Neural progenitor cell (in vitro differentiated cells): Measurements from ENCODE around the gene MRPL53. TPM values are rescaled to one million over a fixed set of nuclear protein-coding genes. Genes with fewer than 3 reads are reported as not detected.
A peak's percentile ranks its signal among the peaks of the same experiment; 100 is the strongest.

Experiments used
- DNase-seq: peaks from one replicate; pipeline ENCODE4 v3.0.0-alpha.2; 2016; ENCODE audit warnings: low spot score
- H2AFZ ChIP-seq: fragments of 200-600 bp; sonication (generic); replicated peaks from 2 replicates; pipeline ENCODE4 v1.6.1; 2016; ENCODE audit warnings: antibody characterized with exemption
- H3F3A ChIP-seq: fragments of 200-600 bp; sonication (generic); 2 replicates; pipeline ENCODE4 v1.6.1; 2016; ENCODE audit warnings: antibody characterized with exemption, low read depth
- H3K27ac ChIP-seq: fragments of 200-600 bp; sonication (generic); 2 replicates; pipeline ENCODE4 v1.5.1; 2016; ENCODE audit warnings: mild to moderate bottlenecking
- H3K27me3 ChIP-seq: fragments of 200-600 bp; sonication (generic); 2 replicates; pipeline ENCODE4 v1.6.1; 2016; ENCODE audit warnings: mild to moderate bottlenecking, moderate library complexity
- H3K36me3 ChIP-seq: fragments of 200-600 bp; sonication (generic); 2 replicates; pipeline ENCODE4 v1.5.1; 2016
- H3K4me1 ChIP-seq: fragments of 200-600 bp; sonication (generic); 2 replicates; pipeline ENCODE4 v1.6.1; 2016; ENCODE audit warnings: mixed run types
- H3K4me2 ChIP-seq: fragments of 200-600 bp; sonication (generic); 2 replicates; pipeline ENCODE4 v1.6.1; 2016
- H3K4me3 ChIP-seq: fragments of 200-600 bp; sonication (generic); 2 replicates; pipeline ENCODE4 v1.5.1; 2016
- H3K79me2 ChIP-seq: fragments of 200-600 bp; sonication (generic); 2 replicates; pipeline ENCODE4 v1.6.1; 2016; ENCODE audit warnings: low read depth
- H3K9ac ChIP-seq: fragments of 200-600 bp; sonication (generic); 2 replicates; pipeline ENCODE4 v1.6.1; 2016
- H3K9me3 ChIP-seq: fragments of 200-600 bp; sonication (generic); 2 replicates; pipeline ENCODE4 v1.5.1; 2016; ENCODE audit warnings: low read depth
- H4K20me1 ChIP-seq: fragments of 200-600 bp; sonication (generic); 2 replicates; pipeline ENCODE4 v1.6.1; 2016; ENCODE audit warnings: low read depth
- H3K27ac Mint-ChIP-seq: 3 replicates; pipeline ENCODE4 v1.8.0; 2021; ENCODE audit warnings: mixed read lengths
- H3K27me3 Mint-ChIP-seq: 2 replicates; pipeline ENCODE4 v1.8.0; 2022; ENCODE audit warnings: low read depth, mild to moderate bottlenecking, inconsistent platforms, moderate library complexity, mixed read lengths; ENCODE audit not compliant: insufficient read depth
- H3K36me3 Mint-ChIP-seq: 3 replicates; pipeline ENCODE4 v1.8.0; 2021; ENCODE audit warnings: mixed read lengths
- H3K4me1 Mint-ChIP-seq: 3 replicates; pipeline ENCODE4 v1.8.0; 2021; ENCODE audit warnings: mixed read lengths
- H3K4me3 Mint-ChIP-seq: 3 replicates; pipeline ENCODE4 v1.8.0; 2021; ENCODE audit warnings: mild to moderate bottlenecking, moderate library complexity, mixed read lengths
- H3K9me3 Mint-ChIP-seq: 3 replicates; pipeline ENCODE4 v1.8.0; 2020; ENCODE audit warnings: mixed read lengths
- EZH2 ChIP-seq: fragments of 200-600 bp; sonication (generic); IDR thresholded peaks from 2 replicates; pipeline ENCODE4 v1.6.1; 2017; ENCODE audit warnings: antibody characterized with exemption, mild to moderate bottlenecking, moderate library complexity
- EZH2phosphoT487 ChIP-seq: fragments of 200-600 bp; sonication (generic); IDR thresholded peaks from 2 replicates; pipeline ENCODE4 v1.6.1; 2017; ENCODE audit warnings: antibody characterized with exemption
- total RNA-seq: library from RNA; depleted of rRNA; stranded (reverse); fragments of >200 nt; gene quantifications from 2 replicates; pipeline ENCODE4 v1.2.3, GENCODE V29; 2015; ENCODE audit warnings: low replicate concordance
- TF ChIP-seq, protein P1 (sequence below): fragments of 200-600 bp; sonication (generic); IDR thresholded peaks from 2 replicates; pipeline ENCODE4 v1.5.1; 2017; ENCODE audit warnings: antibody characterized with exemption, mild to moderate bottlenecking

MRPL53 gene
- total RNA-seq, 1 donor from 2014 or later = 9.8 TPM

DNA sequence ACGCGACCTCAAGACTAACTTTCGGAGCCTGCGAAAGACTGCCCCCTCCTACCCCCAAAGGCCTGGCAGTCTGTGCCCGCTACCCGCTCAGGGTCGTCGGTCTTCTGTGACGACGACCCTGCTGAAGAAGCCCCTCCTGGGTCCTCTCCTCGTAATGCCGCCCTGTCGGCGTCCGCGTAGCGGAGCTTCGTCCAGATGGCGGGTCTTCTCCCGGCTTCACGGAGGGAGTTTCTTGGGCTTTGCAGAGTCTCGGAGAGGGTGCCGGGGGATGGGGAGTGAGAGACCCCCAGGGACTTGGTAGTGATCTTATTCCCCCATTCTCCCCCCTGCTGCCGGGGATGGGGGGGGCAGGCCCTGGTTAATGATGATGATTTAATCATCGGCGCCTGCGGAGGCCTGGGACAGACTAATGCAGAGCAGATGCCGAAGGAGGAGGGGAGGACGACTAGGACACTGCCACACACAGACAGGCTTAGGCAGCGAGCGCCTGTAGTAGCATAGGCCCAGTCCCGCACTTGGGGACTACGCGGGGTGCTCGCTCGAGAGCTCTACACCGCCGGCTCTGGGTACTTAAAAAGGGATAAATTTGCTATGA is 35.5 kb upstream of the MRPL53 start:
- Mint-ChIP-seq H3K27ac (no peak overlapping the region), H3K36me3 (peaks cover 21% of the 10 kb centered on the region), H3K4me3 (peak overlapping the region; percentile 99), H3K9me3 (peaks cover 3% of the 10 kb centered on the region), H3K4me1 (peaks cover 31% of the 10 kb centered on the region), H3K27me3 (peaks cover 71% of the 10 kb centered on the region)
- Histone ChIP-seq H3K27me3 (peaks cover 82% of the 10 kb centered on the region), H3F3A (peaks cover 39% of the 10 kb centered on the region), H2AFZ (peak overlapping the region; percentile 94), H3K9ac (no peak overlapping the region), H3K4me2 (peak overlapping the region; percentile 89), H3K4me3 (peak overlapping the region; percentile 69), H3K9me3 (no peaks in the 10 kb centered on the region), H3K36me3 (no peaks in the 10 kb centered on the region), H3K27ac (no peak overlapping the region), H4K20me1 (peaks cover under 1% of the 10 kb centered on the region), H3K79me2 (peaks cover 13% of the 10 kb centered on the region), H3K4me1 (peaks cover 14% of the 10 kb centered on the region)
- TF ChIP-seq EZH2 = peak; percentile 52
- TF ChIP-seq, protein P1, sequence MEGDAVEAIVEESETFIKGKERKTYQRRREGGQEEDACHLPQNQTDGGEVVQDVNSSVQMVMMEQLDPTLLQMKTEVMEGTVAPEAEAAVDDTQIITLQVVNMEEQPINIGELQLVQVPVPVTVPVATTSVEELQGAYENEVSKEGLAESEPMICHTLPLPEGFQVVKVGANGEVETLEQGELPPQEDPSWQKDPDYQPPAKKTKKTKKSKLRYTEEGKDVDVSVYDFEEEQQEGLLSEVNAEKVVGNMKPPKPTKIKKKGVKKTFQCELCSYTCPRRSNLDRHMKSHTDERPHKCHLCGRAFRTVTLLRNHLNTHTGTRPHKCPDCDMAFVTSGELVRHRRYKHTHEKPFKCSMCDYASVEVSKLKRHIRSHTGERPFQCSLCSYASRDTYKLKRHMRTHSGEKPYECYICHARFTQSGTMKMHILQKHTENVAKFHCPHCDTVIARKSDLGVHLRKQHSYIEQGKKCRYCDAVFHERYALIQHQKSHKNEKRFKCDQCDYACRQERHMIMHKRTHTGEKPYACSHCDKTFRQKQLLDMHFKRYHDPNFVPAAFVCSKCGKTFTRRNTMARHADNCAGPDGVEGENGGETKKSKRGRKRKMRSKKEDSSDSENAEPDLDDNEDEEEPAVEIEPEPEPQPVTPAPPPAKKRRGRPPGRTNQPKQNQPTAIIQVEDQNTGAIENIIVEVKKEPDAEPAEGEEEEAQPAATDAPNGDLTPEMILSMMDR = no peak
- DNase-seq = peak; percentile 56

DNA sequence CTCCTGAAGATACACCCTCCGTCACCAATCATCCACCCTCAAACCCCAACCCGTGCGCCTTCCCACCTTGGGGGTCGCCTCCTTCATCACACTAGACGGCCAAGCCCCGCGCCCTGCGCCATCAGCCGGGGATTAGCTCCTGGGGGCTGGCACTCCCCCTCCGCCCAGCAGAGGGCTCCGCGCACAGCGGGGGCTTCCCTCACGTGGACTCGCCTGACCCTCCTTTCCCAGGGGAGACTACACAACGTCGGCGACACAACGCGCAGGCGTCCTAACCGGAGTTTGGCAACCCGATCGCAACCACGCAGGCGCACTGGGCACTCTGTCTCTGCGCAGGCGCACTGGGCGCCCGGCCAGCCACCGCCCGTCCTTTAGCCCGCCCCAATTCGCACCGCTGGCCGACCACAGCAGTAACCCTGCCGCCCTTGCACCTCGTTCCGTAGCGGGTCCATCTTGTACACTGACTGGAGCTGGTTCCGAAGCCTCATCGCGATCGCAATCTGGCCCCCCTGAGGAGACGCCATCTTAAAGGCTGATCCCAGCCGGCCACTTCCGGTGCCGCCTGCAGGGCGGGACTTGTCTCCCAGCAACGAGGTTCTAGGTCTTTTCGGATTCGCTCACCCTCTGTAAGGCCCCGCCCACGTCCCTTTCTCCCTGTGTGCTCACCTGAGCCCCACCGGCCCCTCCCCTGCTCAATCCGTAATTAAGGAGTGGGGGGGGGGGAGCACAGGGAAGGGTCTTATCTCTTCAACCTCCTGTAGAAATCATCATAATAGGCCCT is 34.9 kb upstream of the MRPL53 start, which contains the start of gene PCGF1:
PCGF1 (minus strand) TSS at position 551 of the 781 bp plus-strand sequence; CDS start at position 524, 27 bp downstream.
- no peaks in the 10 kb centered on the region for H3K36me3 ChIP-seq
- Mint-ChIP-seq H3K4me1 (peaks cover 30% of the 10 kb centered on the region), H3K36me3 (peaks cover 21% of the 10 kb centered on the region), H3K9me3 (peaks cover 3% of the 10 kb centered on the region), H3K27ac (peak within 1 kb of the TSS; percentile 100), H3K4me3 (peak within 1 kb of the TSS; percentile 99), H3K27me3 (peaks cover 70% of the 10 kb centered on the region)
- H3K4me3 ChIP-seq = peak within 1 kb of the TSS; percentile 69
- H3K79me2 ChIP-seq = peaks cover 13% of the 10 kb centered on the region
- H3K9ac ChIP-seq = peak within 1 kb of the TSS; percentile 48
- TF ChIP-seq, protein P1 = peak; percentile 51
- TF ChIP-seq EZH2phosphoT487 = no peak
- H3K4me1 ChIP-seq = peaks cover 13% of the 10 kb centered on the region
- DNase-seq = peak; percentile 99
- peaks cover 82% of the 10 kb centered on the region for H3K27me3 ChIP-seq
- H3K27ac ChIP-seq = peak within 1 kb of the TSS; percentile 23
- H4K20me1 ChIP-seq = no peaks in the 10 kb centered on the region
- H3F3A ChIP-seq = peaks cover 33% of the 10 kb centered on the region
- peak within 1 kb of the TSS; percentile 94 for H2AFZ ChIP-seq
- H3K4me2 ChIP-seq = peak within 1 kb of the TSS; percentile 89
- no peaks in the 10 kb centered on the region for H3K9me3 ChIP-seq

DNA sequence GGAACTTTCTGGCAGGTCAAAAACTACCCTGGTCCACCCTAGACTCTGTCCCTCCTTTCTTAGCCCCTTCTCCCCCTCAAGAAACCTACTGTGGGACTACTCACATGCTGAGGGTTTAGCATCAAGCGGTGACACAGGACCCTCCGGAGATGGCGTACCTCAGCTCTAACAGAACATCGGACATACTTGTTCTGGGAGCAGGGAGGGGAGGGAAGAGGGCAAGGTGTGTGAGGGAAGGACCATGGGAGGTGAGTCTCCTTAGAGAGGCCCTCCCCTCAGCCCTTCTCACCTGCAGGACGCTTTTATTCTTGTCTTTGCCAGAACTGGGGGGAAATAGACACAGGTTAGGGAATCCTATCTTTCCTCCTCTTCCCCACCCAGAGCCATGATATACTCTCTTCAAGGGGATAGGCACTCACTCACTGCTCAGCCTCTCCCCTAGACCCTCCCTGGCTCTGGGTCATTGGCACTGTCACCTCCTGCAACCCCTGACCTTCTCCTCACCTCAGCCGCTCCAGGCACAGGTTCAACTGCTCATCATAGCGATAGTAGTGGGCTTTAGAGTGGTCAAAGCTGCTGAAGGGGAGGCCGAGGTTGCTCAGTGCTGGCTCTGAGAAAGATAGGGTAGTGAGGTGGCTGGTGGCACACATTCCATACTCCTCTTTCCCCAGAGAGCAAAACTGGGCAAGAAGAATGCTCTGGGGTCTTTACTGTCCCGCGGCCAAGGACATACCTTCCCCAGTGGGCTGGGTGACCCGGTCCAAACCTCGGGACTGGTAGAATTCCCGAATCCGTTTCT is 33.2 kb upstream of the MRPL53 start:
- Histone ChIP-seq H3F3A (peaks cover 41% of the 10 kb centered on the region), H3K36me3 (no peaks in the 10 kb centered on the region), H3K9me3 (no peaks in the 10 kb centered on the region), H3K27ac (no peak overlapping the region), H3K4me1 (peaks cover 22% of the 10 kb centered on the region), H4K20me1 (peaks cover 11% of the 10 kb centered on the region), H3K79me2 (peaks cover 13% of the 10 kb centered on the region), H2AFZ (no peak overlapping the region), H3K9ac (no peak overlapping the region), H3K4me2 (no peak overlapping the region), H3K27me3 (peaks cover 82% of the 10 kb centered on the region), H3K4me3 (no peak overlapping the region)
- Mint-ChIP-seq H3K4me1 (peaks cover 40% of the 10 kb centered on the region), H3K9me3 (peaks cover 4% of the 10 kb centered on the region), H3K4me3 (peak overlapping the region; percentile 49), H3K36me3 (peaks cover 21% of the 10 kb centered on the region), H3K27me3 (peaks cover 70% of the 10 kb centered on the region), H3K27ac (no peak overlapping the region)
- TF ChIP-seq EZH2 (no peak), EZH2phosphoT487 (no peak)
- TF ChIP-seq, protein P1 = no peak
- DNase-seq = no peak
